SH-SY5Y (cell line): ENCODE measurements around the gene CHORDC1.

Experiments used
- GATA2 ChIP-seq: IDR thresholded peaks from 2 replicates; pipeline ENCODE4 v1.6.1; 2011; ENCODE audit warnings: mild to moderate bottlenecking, low read depth, low read length
- GATA3 ChIP-seq: IDR thresholded peaks from 2 replicates; pipeline ENCODE4 v1.6.1; 2011; ENCODE audit warnings: low read depth, mild to moderate bottlenecking, low read length, moderate library complexity

DNA sequence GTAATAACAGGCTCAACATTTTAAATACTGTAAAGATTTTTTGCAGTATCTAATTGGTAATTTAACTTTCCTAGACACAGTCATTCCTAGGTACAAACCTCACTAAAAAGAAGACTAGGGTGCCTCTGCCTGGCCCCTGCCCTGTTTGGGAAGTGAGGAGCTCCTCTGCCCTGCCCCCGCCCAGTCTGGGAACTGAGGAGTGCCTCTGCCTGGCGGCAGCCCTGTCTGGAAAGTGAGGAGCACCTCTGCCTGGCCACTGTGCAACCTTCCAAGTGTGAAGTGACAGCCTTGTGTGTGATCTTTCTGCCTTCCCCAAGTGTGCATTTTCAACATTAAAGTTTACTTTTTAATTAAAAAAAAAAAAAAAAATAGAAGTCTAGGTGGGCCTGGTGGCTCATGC is 4.2 kb downstream of the CHORDC1 start:
- TF ChIP-seq GATA3 = no peak
- no peak for TF ChIP-seq GATA2
